ENCODE measurements around the gene NKAPD1.
"Not testable (repeated sequence)": the region's sequence is repeated elsewhere in the genome, so short reads cannot be mapped to it uniquely, and the experiment has no call there.

Gene NKAPD1, protein sequence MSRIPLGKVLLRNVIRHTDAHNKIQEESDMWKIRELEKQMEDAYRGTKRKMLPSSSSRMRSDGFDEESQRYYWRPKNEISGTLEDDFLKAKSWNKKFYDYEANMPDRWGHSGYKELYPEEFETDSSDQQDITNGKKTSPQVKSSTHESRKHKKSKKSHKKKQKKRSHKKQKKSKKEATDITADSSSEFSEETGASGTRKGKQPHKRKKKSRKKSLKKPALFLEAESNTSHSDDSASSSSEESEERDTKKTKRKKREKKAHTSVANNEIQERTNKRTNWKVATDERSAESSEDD

DNA sequence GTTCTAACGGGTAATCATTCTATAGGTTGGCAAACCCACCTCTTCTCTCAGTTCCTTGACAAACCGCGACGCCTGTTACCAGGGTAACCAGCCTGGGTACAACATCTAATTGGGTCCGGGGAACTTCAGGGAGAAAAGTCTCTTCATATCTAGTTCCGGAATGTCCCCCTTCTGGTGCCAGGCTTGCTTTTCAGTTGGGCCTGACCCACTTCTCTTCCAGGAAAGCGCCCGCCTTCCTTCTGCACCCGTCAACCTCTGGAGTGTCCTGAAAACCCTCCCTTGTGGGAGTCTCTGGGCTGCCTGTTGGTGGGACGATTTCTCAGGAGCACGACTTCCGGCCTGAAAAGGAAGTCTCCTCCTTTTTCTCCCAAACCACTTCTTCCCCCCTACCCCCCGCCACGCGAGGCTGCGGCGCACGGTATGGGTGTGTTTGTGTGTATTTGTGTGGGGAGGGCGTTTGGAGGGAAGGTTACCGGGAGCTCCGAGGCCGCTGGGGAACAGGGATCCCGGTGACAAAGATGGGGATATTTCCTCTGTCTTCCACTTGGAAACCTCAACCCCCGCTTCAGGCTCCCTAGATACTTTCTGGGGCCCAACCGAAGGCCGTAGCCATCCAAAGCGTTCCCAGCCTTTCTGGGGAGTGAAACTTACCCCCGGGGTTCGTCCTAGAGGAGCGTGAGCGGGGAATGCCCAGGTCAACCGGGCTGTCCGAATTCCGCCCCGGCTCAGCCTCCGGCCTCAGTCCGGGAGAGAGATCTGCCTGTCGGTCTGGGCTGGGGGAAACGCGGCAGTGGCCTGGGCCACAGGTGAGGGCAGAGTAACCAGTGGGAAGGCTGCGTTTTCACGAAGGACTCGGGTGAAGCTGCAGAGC, at the start of gene NKAPD1, which contains the start of gene PIH1D2:
Gene NKAPD1 (plus strand): TSS at position 359 of the 871 bp plus-strand sequence. CDS start 1,276 bp downstream, outside the sequence.
Gene PIH1D2 (minus strand): TSS at position 77 of the 871 bp plus-strand sequence. CDS start 843 bp downstream, outside the sequence.
- peak; percentile 70 for DNase-seq (ENCODE audit: low read depth)

DNA sequence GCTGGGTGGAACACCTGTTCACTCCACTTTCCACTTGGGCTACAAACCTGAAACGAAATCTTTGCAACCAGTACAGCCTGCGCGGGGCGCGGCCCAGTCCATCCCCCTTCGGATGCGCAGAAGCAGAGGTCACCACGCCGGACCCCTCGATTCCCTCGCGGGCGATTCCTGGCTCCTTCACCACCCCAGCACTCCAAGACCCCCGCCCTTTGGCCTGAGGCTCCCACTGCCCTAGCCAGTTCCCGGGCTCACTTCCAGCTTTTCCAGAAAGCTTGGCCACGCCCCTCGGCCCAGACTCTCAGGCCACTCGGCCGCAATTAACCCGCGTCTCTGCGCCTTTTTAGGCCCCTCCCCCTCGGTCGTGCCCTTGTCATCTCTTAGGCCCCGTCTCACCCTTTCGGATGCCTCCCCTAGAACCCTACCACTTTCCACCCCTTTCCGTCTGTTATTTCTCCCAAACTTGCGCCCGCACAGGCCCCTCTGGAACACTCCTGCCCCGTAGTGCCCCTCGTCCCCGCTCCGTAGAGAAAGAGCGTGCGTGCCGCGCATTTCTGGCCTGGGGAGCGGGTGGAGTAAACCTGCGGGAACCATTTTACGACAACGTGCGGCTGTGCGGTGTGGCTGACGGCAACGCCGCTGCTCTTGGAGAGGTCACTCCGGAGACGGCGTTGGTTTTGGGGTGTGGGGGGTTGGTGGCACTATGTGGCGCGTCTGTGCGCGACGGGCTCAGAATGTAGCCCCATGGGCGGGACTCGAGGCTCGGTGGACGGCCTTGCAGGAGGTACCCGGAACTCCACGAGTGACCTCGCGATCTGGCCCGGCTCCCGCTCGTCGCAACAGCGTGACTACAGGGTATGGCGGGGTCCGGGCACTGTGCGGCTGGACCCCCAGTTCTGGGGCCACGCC, 49.1 kb upstream of the NKAPD1 start, which contains the start of gene DLAT:
Gene DLAT (plus strand): TSS at position 636 of the 906 bp plus-strand sequence. CDS start 65 bp downstream, at position 701.
- DNase-seq (ENCODE audit: low read depth) = peak; percentile 51

DNA sequence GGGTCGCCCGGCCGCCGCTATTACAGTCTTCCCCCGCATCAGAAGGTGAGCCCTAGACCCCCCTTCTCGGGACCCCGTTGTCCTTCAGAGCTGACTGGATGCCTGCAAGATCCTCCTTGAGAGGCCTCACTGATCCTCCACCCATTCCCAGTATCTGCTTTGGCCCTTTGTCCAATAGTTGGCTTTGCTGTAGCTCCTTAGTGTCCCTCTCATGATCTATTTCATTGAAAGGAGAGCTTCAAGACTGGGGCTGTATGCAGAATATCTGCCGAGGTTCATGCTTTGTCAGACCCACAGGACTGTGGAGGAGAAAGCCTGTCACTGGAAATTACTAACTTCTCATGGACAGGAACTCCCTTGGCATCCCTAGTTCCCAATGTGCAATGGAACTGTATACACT, 48.4 kb upstream of the NKAPD1 start:
- DNase-seq (ENCODE audit: low read depth) = peak; percentile 12

DNA sequence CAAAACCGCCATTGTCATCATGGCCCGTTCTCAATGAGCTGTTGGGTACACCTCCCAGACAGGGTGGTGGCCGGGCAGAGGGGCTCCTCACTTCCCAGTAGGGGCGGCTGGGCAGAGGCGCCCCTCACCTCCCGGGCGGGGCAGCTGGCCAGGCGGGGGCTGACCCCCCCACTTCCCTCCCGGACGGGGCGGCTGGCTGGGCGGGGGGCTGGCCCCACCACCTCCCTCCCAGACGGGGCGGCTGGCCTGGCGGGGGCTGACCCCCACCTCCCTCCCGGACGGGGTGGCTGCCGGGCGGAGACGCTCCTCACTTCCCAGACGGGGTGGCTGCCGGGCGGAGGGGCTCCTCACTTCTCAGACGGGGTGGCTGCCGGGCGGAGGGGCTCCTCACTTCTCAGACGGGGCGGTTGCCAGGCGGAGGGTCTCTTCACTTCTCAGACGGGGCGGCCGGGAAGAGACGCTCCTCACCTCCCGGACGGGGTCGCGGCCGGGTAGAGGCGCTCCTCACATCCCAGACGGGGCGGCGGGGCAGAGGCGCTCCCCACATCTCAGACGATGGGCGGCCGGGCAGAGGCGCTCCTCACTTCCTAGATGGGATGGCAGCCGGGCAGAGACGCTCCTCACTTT, 47.2 kb upstream of the NKAPD1 start:
- not testable (repeated sequence) for DNase-seq (ENCODE audit: low read depth)

DNA sequence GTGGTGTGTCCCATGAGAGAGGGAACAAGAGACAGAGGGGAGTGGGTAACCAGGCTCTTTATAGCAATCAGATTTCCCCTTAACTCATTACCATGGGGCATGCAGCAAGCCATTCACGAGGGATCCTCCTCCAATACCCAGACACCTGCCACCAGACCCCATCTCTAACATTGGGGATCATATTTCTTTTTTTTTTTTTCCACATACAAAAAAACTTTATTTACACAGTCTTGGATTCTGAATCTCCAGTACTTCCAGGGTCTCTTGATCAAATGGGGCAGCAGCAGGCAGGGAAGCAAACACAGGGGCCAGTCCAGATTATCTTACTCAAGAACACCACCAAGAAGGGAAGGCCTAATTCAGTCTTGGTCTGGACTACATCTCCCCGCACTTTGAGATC, 44.6 kb upstream of the NKAPD1 start:
- no peak for DNase-seq (ENCODE audit: low read depth)

DNA sequence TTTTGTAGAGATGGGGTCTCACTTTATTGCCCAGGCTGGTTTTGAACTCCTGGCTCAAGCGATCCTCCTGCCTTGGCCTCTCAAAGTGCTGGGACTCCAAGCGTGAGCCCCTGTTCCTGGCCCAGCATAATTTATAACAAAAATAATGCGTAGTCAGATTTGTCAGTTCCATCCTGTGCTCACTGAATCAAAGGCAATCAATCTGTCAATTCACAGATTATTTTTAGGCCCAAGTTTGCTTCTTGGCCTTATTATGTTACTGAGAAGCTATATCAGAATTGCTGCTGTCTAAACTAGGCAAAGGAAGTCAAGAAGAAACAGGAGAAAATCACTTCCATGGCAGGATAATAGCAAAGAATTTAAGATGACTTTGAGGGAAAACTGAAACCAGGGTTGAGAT, 40.2 kb upstream of the NKAPD1 start:
- no peak for DNase-seq (ENCODE audit: low read depth)

DNA sequence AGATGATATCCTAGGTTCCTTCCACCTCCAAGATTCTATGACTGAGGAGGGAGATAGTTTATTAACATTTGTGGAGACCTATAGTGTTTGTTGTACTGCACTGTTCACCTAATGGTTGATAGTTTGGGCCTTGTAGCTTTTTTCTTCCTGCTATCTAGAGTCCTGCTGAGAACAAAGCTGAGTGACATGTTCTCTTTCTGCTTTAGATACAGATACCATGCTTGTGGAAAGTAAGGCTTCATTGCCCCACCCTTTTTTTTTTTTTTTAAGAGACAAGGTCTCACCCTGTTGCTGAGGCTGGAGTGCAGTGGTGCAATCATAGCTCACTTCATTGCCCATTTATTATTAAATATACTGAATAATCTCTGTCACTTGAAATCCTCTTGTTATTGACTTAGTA, 36.6 kb upstream of the NKAPD1 start:
- no peak for DNase-seq (ENCODE audit: low read depth)

DNA sequence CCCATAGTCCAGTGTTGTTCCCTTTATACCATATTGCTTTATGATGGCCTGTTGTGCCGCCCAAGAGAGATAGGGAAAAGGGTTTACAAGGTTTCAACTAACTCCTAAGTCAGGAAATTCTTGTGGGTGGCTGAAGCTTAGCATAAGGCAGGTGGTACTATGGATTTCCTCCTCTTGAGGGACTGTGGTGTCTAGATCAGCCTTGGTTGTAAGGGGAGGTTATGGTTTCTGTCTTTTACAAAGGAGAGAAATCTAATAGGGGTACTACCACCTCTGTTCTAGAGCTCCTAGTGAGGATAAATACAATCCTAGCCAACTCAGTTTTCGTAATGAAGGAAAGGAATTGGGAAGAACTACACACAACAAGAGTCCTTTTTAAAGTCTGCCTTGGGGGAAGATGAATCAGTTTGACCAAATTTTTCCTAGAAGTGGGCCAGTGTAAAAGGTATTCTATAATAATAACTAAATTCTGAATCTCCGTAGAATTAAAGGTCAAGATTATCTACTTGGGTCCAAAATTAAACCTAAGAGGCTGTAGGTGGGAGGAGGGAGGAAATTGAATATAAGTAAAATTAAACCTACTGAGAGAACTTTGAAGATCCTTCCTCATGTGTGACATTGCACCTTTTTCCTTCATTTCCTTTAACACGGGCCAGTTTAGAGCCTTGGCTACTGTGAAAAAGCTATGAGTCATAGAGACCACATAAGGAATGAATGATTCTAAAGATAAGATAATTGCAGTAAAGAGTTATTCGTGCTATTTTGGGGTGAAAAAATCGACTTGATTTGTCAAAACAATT, 31.7 kb upstream of the NKAPD1 start:
- DNase-seq (ENCODE audit: low read depth) = no peak

DNA sequence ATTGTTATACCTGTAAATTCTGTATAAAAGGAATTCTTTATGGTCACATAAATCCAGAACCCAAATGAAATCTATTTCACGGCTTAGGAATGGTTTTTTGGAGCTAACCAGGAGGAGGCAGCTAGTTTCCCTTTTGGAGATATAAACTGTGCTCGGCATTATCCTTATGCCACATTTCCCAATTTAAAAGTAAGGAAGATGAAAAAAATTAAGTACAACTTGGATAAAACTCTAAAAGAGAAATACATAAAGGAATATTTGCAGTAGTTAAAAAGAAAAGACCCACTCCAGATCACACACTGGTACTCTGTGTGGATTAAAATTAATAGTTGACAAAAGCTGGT, 31.2 kb upstream of the NKAPD1 start:
- DNase-seq (ENCODE audit: low read depth) = no peak

DNA sequence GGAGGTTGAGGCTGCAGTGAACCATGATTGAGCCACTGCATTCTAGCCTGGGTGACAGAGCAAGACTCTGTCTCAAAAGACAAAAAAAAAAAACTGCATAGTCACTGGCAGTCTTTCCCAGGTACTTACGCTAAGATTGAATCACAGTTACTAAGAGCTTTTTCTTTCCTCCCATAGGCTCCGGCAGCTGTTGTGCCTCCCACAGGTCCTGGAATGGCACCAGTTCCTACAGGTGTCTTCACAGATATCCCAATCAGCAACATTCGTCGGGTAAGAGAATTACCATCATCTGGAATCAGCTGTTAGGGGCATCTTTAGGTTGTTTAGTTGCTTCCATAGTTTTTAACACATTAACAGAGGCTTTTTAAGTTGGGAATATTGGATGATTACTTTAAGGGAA, 29.1 kb upstream of the NKAPD1 start:
- DNase-seq (ENCODE audit: low read depth) = no peak

DNA sequence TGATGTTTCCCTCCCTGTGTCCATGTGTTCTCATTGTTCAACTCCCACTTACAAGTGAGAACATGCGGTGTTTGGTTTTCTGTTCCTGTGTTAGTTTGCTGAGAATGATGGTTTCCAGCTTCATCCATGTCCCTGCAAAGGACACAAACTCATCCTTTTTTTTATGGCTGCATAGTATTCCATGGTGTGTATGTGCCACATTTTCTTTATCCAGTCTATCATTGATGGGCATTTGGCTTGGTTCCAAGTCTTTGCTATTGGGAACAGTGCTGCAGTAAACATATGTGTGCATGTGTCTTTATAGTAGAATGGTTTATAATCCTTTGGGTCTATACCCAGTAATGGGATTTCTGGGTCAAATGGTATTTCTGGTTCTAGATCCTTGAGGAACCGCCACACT, 27.5 kb upstream of the NKAPD1 start:
- not testable (repeated sequence) for DNase-seq (ENCODE audit: low read depth)

DNA sequence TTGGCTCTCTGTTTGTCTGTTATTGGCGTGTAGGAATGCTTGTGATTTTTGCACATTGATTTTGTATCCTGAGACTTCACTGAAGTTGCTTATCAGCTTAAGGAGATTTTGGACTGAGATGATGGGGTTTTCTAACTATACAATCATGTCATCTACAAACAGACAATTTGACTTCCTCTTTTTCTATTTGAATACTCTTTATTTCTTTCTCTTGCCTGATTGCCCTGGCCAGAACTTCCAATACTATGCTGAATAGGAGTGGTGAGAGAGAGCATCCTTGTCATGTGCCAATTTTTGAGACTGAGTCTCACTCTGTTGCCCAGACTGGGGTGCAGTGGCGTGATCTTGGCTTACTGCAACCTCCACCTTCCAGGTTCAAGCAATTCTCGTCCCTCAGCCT, 25.8 kb upstream of the NKAPD1 start:
- not testable (repeated sequence) for DNase-seq (ENCODE audit: low read depth)

DNA sequence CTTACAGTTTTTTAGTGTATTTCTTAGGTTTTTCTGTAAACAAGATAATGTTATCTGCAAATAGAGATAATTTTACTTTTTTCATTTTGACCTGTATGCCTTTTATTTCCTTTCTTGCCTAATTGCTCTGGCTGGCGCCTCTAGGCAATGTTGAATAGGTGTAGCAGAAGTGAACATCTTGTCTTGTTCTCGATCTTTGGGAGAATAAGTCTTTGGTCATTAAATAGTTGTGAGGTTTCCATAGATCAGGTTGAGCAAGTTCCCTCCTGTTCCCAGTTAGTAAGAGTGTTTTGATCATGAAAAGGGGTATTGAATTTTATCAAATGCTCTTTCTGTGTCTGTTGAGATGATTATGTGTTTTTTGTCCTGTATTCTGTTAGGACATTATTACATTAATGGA, 24.3 kb upstream of the NKAPD1 start:
- no peak for DNase-seq (ENCODE audit: low read depth)

DNA sequence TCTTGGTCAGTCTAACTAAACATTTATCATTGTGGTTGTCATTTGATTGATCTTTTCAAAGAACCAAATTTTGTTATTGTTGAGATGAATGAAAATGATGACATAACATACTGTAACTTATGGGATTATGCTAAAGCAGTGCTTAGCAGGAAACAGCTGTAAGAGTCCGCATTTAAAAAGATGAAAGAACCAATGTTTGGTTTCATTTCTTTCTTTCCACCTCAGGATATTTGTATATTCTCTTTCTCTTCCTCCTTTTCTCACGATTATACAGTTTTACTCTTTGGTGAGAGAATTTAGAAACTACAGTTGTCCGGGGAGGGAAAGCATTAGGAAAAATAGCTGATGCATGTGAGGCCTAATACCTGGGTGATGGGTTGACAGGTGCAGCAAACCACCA, 23.4 kb upstream of the NKAPD1 start:
- DNase-seq (ENCODE audit: low read depth) = no peak

DNA sequence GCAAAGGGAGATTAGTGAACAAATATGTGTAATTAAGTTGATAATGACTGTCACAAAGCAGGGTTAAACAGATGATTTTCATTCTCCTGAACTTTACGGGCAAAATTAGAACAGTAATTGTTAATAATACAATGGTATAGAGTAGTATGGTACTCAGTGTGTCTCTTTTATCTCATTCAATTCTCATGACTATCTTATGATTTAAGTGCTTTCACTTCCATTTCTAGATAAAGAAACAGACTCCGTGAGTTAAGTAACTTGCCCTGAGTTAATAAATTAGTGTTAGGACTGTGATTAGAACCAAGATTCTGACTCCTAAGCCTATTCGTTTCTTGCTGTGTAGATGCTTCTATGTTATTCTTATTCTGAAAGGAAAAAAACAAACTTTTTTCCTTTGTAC, 22.3 kb upstream of the NKAPD1 start:
- no peak for DNase-seq (ENCODE audit: low read depth)

DNA sequence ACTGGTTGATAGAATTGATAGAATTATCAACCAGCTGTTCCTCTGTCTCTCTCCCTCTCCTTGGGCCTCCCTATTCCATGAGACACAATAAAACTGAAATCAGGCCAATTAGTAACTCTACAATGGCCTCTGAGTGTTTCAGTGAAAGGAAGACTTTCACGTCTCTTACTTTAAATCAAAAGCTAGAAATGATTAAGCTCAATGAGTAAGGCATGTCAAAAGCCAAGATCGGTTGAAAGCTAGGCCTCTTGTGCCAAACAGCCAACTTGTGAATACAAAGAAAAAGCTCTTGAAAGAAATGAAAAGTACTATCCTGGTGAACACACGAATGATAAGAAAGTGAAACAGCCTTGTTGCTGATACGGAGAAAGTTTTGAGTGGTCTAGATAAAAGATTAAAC, 16.9 kb upstream of the NKAPD1 start:
- no peak for DNase-seq (ENCODE audit: low read depth)

DNA sequence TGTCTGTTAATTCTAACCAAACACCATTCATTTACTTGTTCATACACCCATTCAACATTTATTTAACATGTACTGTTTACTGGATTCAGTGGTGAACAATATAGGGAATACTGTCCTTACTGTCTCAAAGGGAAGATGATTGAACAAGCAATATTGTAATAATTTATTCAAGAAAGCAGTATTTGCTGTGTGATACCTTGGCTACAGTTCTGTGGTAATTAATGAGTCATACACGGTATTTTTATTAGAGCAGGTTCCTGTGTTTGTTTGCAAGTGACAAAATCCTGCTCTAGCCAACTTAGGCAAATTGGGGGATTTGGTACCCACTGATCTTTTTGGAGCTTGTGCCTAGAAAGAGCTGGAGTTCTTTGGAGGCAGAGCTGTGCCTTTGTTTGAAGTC, 16.0 kb upstream of the NKAPD1 start:
- no peak for DNase-seq (ENCODE audit: low read depth)

DNA sequence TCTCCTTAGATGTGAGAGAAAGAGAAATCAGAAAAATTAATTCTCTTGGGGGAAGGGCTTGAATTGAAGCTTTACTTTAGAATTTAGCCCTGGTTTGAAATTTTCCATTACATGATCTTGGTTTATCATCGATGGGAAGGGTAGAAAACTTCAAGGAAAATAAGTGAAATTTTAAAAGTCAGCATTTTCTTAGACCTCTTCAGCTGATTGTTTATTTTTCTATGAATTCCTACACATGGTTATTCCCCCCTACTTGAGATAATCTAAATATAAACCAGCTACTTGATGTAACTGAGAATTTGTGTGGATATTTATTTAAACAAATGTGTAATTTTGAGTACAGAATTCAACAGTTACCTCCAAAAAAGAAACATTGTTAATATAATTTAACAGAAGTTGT, 11.2 kb upstream of the NKAPD1 start:
- DNase-seq (ENCODE audit: low read depth) = no peak

DNA sequence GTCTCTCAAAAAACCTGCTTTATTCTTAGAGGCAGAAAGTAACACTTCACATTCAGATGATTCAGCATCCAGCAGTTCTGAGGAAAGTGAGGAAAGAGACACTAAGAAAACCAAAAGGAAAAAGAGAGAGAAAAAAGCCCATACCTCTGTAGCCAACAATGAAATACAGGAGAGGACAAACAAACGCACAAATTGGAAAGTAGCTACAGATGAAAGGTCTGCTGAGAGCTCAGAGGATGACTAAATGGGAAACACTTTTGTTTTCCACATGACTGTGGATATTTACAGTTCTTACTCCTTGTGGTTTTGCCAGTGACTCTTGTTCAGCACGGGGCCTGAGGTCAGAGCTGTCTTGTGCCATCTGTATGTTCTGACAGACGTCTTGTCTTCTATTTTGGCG, 8.6 kb downstream of the NKAPD1 start:
- peak; percentile 81 for DNase-seq (ENCODE audit: low read depth)

DNA sequence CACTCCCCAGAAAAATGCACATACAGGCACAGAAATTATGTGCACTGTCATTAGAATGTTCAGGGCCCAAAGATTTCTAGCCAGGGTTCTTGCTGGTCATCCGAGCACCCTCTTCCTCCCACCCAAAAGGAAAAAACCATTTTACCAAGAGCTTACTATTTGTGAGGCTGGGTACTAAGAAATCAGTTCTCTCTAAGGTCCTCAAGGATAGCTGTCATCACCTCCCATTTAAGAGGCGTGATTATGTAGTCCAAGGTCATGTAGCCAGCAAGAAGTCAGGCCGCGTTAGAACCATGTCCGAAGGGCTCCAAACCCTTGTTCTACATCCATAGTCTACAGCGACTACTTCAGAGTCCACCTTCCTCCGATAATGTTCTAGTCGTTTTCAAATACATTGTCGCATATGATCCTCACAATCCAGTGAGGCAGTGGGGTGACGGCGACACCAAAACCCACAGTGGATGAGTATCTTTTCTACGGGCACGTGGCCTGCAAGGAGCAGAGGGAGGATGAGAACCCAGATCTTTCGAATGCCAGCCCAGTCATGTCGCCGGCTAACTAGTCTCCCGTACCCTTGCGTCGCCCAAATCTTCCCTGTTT, 11.8 kb downstream of the NKAPD1 start:
- no peak for DNase-seq (ENCODE audit: low read depth)

Data from GM04503 (cell line).